ENCODE data around the gene DHX35. TPM values are rescaled to one million over a fixed set of nuclear protein-coding genes. Genes with fewer than 3 reads are reported as not detected.

The DHX35 gene
- total and polyA plus RNA-seq, 10 of the 15 experiments (the other 5 are each of a cell fraction or from before 2014, with no cell fraction given): 4.3 to 21.6 (median 14.9) TPM

- TF ChIP-seq RELB (IDR thresholded peaks at IDR 0.05; ENCODE audit: low read depth): no peak
- no peak for TF ChIP-seq EP300 (IDR thresholded peaks at IDR 0.05; ENCODE audit: borderline replicate concordance in 1 of 2, control insufficient read depth in 1 of 2, low read depth in 2 of 2, low read length in 2 of 2)
- no peak for TF ChIP-seq CBX5 (IDR thresholded peaks at IDR 0.05; ENCODE audit: low read depth)
- no peak for TF ChIP-seq TCF12 (IDR thresholded peaks at IDR 0.05; ENCODE audit: low read depth, low read length)
- no peak for TF ChIP-seq MEF2B (IDR thresholded peaks at IDR 0.05; ENCODE audit: partially characterized antibody, poor library complexity, severe bottlenecking)
- no peak for TF ChIP-seq RAD51 (IDR thresholded peaks at IDR 0.05)
- TF ChIP-seq MXI1 (IDR thresholded peaks at IDR 0.05; ENCODE audit: low read depth, low read length): no peak
- no peak for TF ChIP-seq ZBTB11 (CRISPR knock-in tag; IDR thresholded peaks at IDR 0.05)
- TF ChIP-seq BACH1 (IDR thresholded peaks at IDR 0.05; ENCODE audit: borderline replicate concordance): no peak
- TF ChIP-seq NFIC (IDR thresholded peaks at IDR 0.05; ENCODE audit: low read depth, low read length): no peak
Measured at GRCh38 chr20:39048000-39048696, 86.0 kb downstream of the DHX35 start (continued).
